ENCODE results near the gene KEL. TPM values are rescaled to one million over a fixed set of nuclear protein-coding genes. Genes with fewer than 3 reads are reported as not detected.

Gene KEL
- total RNA-seq, 4 donors from 2014 or later: 0.23 to 0.83 TPM; not detected in 2

- Histone ChIP-seq H3K27me3 (no peaks in the 10 kb centered on the region), H3K36me3 (no peaks in the 10 kb centered on the region), H3K9me3 (peaks cover 0 to 6% (median 0%) of the 10 kb centered on the region in 4 donors), H3K4me1 (no peaks in the 10 kb centered on the region), H3K27ac (replicated peaks in 1 of 4) (no peak overlapping the region), H3K4me3 (no peak overlapping the region)
- WGBS: 78% methylated on average over 2 of the region's 2 CpGs
- intact Hi-C loops (cut with DNase I): no loop called here
- no peak for DNase-seq (ENCODE audit: extremely low spot score)
- no peak for TF ChIP-seq EP300 (IDR thresholded peaks at IDR 0.05)
- TF ChIP-seq POLR2AphosphoS5 (IDR thresholded peaks at IDR 0.05): no peak
- TF ChIP-seq CTCF (IDR thresholded peaks at IDR 0.05): no peak
- no peak for TF ChIP-seq POLR2A (IDR thresholded peaks at IDR 0.05; ENCODE audit: low read depth)
Observed at GRCh38 chr7:142905759-142906158, 56.4 kb downstream of the KEL start.

- no peak for DNase-seq (ENCODE audit: extremely low spot score)
- H3K4me1 ChIP-seq: no peaks in the 10 kb centered on the region
- H3K9me3 ChIP-seq: peaks cover 0 to 6% (median 0%) of the 10 kb centered on the region in 4 donors
- no peak overlapping the region for H3K4me3 ChIP-seq
- no peaks in the 10 kb centered on the region for H3K27me3 ChIP-seq
- intact Hi-C loops (cut with DNase I): no loop called here
- H3K36me3 ChIP-seq: no peaks in the 10 kb centered on the region
- TF ChIP-seq POLR2A (IDR thresholded peaks at IDR 0.05; ENCODE audit: low read depth) (no peak), CTCF (IDR thresholded peaks at IDR 0.05) (no peak), EP300 (IDR thresholded peaks at IDR 0.05) (no peak), POLR2AphosphoS5 (IDR thresholded peaks at IDR 0.05) (no peak)
- no peak overlapping the region for H3K27ac ChIP-seq (replicated peaks in 1 of 4)
Observed at GRCh38 chr7:142904128-142904527, 58.0 kb downstream of the KEL start.

GRCh38 chr7:142901426-142902259, 60.5 kb downstream of the KEL start:
- no peak for TF ChIP-seq CTCF (IDR thresholded peaks at IDR 0.05)
- TF ChIP-seq POLR2AphosphoS5 (IDR thresholded peaks at IDR 0.05): no peak
- no peak for TF ChIP-seq EP300 (IDR thresholded peaks at IDR 0.05)
- TF ChIP-seq POLR2A (IDR thresholded peaks at IDR 0.05; ENCODE audit: low read depth): no peak
- Histone ChIP-seq H3K36me3 (no peaks in the 10 kb centered on the region), H3K4me3 (no peak overlapping the region), H3K27ac (replicated peaks in 1 of 4) (no peak overlapping the region), H3K4me1 (no peaks in the 10 kb centered on the region), H3K9me3 (peaks cover 0 to 6% (median 0%) of the 10 kb centered on the region in 4 donors), H3K27me3 (peaks cover 0 to 6% (median 0%) of the 10 kb centered on the region in 4 donors)
- WGBS: 78% methylated on average over 15 of the region's 15 CpGs
- intact Hi-C loops (cut with DNase I): no loop called here
- DNase-seq (ENCODE audit: extremely low spot score): no peak

DNA sequence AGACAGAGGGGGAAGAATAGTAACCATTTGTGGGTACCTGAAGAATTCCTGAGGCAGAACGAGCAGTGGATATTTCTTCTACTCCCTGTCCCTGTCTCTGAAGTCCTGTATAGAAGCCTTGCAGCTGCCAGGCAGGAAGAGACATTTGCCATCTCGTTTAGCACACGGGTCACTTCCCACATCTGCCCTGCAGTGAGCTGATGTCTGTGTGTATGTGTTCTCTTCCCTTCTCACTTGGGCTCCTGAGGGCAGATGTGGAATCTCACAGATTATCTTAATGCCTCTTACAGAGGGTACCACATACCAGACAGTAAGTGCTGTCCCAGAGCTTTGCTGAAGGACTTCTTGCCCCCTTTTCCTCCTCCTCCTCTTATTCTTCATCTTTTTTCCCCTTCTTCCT, 62.5 kb downstream of the KEL start:
- H3K27me3 ChIP-seq: peaks cover 0 to 15% (median 0%) of the 10 kb centered on the region in 4 donors
- H3K4me1 ChIP-seq: no peaks in the 10 kb centered on the region
- H3K9me3 ChIP-seq: peaks cover 0 to 5% (median 0%) of the 10 kb centered on the region in 4 donors
- no peaks in the 10 kb centered on the region for H3K36me3 ChIP-seq
- WGBS: 22% methylated on average over 3 of the region's 3 CpGs
- intact Hi-C loops (cut with DNase I): no loop called here
- TF ChIP-seq CTCF (IDR thresholded peaks at IDR 0.05) (no peak), POLR2A (IDR thresholded peaks at IDR 0.05; ENCODE audit: low read depth) (no peak), EP300 (IDR thresholded peaks at IDR 0.05) (no peak), POLR2AphosphoS5 (IDR thresholded peaks at IDR 0.05) (no peak)
- H3K4me3 ChIP-seq: no peak overlapping the region
- no peak overlapping the region for H3K27ac ChIP-seq (replicated peaks in 1 of 4)
- no peak for DNase-seq (ENCODE audit: extremely low spot score)
